Endothelial cell of umbilical vein (primary cell): ENCODE results near the gene OR10X1.

Experiments used
- CTCF ChIP-seq, 2 donors: IDR thresholded peaks; 1 replicate in 1 of 2; 2 replicates in 1 of 2; pipeline ENCODE4 v1.5.1; 2011; ENCODE audit warnings: low read length in 2 of 2, mild to moderate bottlenecking in 2 of 2, moderate library complexity in 2 of 2, control low read depth in 1 of 2, inconsistent platforms in 1 of 2, low read depth in 1 of 2; ENCODE audit not compliant: insufficient read depth in 1 of 2; ENCODE audit errors: extremely low read depth in 1 of 2
- EZH2 ChIP-seq: IDR thresholded peaks from 2 replicates; pipeline ENCODE4 v1.6.1; 2012; ENCODE audit warnings: borderline replicate concordance, low read depth, mild to moderate bottlenecking, moderate library complexity, low read length, inconsistent platforms; ENCODE audit not compliant: severe bottlenecking
- POLR2A ChIP-seq: IDR thresholded peaks from 2 replicates; pipeline ENCODE4 v1.6.1; 2012; ENCODE audit warnings: low read depth, mild to moderate bottlenecking, control low read depth, low read length
- POLR2AphosphoS5 ChIP-seq: IDR thresholded peaks from 2 replicates; pipeline ENCODE4 v1.6.1; 2012; ENCODE audit warnings: low read depth, mild to moderate bottlenecking, control low read depth, low read length, moderate library complexity; ENCODE audit not compliant: insufficient read depth

DNA sequence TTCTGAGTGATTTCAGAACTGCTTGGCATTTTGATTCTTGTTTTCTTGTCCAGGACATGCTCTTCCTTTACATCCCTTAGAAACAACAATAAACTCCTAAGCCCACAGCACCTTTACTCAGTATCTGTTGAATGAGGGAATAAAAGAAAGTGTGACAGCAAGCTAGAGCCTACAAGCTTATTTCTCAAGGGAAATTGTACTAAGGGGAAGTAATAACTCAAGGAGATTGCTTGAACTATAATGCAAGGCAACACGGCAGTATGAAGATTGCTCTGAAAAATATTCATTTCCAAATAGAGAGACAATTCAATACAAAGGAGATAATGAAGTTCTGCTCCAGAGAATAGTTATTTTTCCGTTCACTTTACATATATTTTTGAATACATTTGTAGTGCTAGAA is 15.8 kb downstream of the OR10X1 start:
- TF ChIP-seq POLR2AphosphoS5 (no peak), CTCF (IDR thresholded peaks at IDR 0.05; ENCODE audit: extremely low read depth in 1 of 2, insufficient read depth in 1 of 2, low read depth in 1 of 2, low read length in 2 of 2) (no peak), EZH2 (no peak), POLR2A (no peak)
